ES-I3 (cell line): ENCODE results near the gene MARCO.
"Not testable (repeated sequence)": the region's sequence is repeated elsewhere in the genome, so short reads cannot be mapped to it uniquely, and the experiment has no call there.

ENCODE experiments used
- H3K36me3 ChIP-seq: 2 replicates; pipeline ENCODE4 v1.6.1; 2013; ENCODE audit warnings: mild to moderate bottlenecking, low read length, control low read depth, moderate library complexity; ENCODE audit not compliant: insufficient read depth
- H3K4me1 ChIP-seq: 2 replicates; pipeline ENCODE4 v1.6.1; 2013; ENCODE audit warnings: mild to moderate bottlenecking, control low read depth, low read length; ENCODE audit not compliant: insufficient read depth
- H3K9ac ChIP-seq: 2 replicates; pipeline ENCODE4 v1.6.1; 2013; ENCODE audit warnings: low read depth, mild to moderate bottlenecking, low read length, moderate library complexity
- H3K9me3 ChIP-seq: 2 replicates; pipeline ENCODE4 v1.6.1; 2013; ENCODE audit warnings: mild to moderate bottlenecking, low read length, moderate library complexity; ENCODE audit not compliant: control insufficient read depth, insufficient read depth

Gene MARCO

DNA sequence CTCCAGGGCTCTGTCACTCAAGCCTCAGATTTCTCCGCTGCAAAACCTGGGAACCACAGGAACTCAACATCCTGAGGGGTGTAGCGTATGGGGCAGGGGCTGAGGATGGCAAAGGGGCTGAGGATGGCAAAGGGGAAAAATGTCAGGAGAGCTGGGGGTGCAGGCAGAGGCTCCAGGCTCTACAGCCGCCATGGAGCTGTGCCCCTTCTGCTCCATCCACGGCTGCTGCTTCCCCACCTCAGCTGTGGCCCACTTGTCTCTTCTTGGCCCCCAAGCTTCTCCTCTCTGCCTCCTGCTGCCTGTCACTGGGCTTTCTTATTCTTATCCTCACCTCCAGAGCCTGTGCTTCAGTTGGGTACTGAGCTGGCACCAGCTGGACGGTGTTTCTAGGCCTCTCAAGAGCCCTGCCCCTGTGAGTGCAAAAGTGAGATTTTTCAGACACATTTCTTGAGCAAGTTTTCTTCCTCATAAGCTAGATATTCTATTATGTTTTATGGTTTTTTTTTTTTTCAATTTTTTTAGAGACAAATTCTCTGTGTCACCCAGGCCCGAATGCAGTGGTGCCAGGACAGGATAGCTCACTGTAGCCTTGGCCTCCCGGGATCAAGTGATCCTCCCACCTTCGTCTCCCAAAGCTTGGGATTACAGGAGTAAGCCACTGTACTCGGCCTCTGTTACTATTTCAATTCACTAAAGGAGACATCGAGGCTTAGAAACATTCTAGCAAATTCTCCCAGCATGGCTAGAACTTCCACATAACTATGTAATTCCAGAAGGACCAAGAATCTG, 49.0 kb downstream of the MARCO start:
- H3K9ac ChIP-seq, result no peak overlapping the region

DNA sequence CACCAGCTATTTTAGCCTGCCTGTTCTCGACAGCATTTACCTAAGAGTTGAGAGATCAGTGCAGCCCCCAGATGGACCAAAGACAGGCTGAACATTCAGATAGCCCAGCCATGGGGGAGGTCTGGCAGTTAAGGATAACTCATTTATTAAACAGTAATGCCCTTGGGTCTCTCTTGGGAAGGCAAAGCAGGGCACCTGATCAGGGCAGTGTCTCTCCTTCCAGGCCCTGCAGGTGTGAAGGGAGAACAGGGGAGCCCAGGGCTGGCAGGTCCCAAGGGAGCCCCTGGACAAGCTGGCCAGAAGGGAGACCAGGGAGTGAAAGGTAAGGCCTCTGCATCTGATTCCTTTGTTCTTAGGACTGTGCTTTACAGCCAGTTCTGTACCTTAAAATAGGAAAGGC, 49.6 kb downstream of the MARCO start:
- Histone ChIP-seq H3K9ac (no peak overlapping the region), H3K36me3 (no peaks in the 10 kb centered on the region), H3K4me1 (no peaks in the 10 kb centered on the region), H3K9me3 (no peaks in the 10 kb centered on the region)

More for the DNA sequence above, 49.0 kb downstream of the MARCO start:
- no peaks in the 10 kb centered on the region for H3K9me3 ChIP-seq
- H3K36me3 ChIP-seq, result no peaks in the 10 kb centered on the region
- no peaks in the 10 kb centered on the region for H3K4me1 ChIP-seq

DNA sequence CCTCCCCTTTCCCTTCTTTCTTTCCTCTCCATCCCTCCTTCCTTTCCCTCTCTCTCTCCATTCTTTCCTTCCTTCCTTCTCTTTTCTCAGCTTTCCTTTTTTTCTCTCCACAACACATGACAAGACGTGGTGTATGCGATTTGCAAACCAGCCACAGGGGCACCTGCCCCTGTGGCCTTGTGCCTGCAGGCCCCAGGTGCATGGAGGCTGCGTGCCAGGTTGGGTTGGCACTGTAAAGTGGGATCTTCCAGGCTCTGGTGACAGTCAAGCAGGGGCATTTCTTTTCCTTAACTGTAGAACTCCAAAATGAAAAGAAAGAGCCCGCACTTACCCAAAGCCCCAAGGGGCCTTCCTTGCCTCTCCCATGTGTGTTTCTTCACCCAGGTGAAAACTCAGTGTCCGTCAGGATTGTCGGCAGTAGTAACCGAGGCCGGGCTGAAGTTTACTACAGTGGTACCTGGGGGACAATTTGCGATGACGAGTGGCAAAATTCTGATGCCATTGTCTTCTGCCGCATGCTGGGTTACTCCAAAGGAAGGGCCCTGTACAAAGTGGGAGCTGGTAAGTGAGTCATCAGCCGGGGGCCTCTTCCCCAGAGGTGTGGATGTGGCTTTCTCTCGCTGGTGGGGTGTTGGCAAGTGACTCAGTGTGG, 50.9 kb downstream of the MARCO start:
- Histone ChIP-seq H3K36me3 (no peaks in the 10 kb centered on the region), H3K4me1 (no peaks in the 10 kb centered on the region), H3K9ac (no peak overlapping the region), H3K9me3 (no peaks in the 10 kb centered on the region)

DNA sequence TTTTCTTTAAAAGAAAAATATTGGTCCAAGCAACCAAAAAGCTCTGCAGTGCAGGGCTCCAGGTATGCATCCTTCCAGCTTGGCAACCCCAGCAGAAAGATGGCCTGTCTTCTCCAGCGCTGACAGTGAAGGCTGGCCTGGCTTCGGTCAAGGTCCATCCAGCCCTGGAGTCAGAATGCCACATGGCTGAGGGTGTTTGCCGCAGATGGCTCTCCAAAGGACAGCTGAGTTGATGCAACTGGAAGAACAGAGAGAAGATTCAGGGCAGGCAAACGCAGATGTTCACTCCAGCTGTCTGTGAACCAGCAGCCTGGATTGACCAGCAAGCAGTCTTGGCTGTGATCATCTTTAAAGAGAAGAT, 51.4 kb downstream of the MARCO start:
- no peaks in the 10 kb centered on the region for H3K4me1 ChIP-seq
- H3K9me3 ChIP-seq, result no peaks in the 10 kb centered on the region
- H3K36me3 ChIP-seq, result no peaks in the 10 kb centered on the region
- no peak overlapping the region for H3K9ac ChIP-seq

DNA sequence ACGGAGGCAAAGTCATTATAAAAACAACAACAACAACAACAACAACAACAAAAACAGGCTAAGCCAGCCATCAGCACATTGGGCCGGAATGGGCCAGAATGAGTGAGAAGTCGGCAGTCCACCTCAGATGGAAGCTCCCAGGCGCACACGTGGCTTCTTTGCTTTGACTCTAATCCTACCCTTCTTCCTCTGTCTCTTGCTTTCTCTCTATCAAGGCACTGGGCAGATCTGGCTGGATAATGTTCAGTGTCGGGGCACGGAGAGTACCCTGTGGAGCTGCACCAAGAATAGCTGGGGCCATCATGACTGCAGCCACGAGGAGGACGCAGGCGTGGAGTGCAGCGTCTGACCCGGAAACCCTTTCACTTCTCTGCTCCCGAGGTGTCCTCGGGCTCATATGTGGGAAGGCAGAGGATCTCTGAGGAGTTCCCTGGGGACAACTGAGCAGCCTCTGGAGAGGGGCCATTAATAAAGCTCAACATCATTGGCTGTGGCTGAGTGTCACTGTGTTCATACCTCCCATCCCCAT, 52.2 kb downstream of the MARCO start:
- H3K36me3 ChIP-seq, result no peaks in the 10 kb centered on the region
- H3K4me1 ChIP-seq, result no peaks in the 10 kb centered on the region
- H3K9me3 ChIP-seq, result no peaks in the 10 kb centered on the region
- H3K9ac ChIP-seq, result no peak overlapping the region

DNA sequence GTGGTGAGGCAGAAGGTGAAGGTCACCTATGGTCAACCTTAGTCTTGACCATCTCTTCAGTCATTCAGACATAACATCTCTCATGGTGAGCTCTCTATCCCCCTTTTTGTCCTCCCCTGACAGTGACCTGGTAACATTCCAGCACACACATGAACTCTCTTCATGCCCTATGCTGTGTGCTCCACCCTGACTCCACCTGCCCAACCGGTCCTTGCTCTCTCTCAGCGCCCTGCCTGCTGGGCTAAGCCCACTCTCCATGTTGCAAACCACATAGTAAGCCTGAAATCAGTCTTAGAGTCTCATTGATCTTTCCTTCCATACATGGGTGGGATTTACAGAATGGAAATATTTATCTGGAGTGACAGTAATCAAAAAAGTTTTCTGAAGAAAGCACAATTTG, 52.8 kb downstream of the MARCO start:
- Histone ChIP-seq H3K4me1 (no peaks in the 10 kb centered on the region), H3K9me3 (no peaks in the 10 kb centered on the region), H3K9ac (no peak overlapping the region), H3K36me3 (no peaks in the 10 kb centered on the region)

DNA sequence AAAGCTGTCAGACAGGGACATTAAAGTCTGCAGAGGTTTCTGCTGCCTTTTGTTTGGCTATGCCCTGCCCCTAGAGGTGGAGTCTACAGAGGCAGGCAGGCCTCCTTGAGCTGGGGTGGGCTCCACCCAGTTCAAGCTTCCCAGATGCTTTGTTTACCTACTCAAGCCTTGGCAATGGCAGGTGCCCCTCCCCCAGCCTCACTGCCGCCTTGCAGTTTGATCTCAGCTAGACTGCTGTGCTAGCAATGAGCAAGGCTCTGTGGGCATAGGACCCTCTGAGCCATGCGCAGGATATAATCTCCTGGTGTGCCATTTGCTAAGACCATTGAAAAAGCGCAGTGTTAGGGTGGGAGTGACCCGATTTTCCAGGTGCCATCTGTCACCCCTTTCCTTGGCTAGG, 61.9 kb downstream of the MARCO start:
- H3K36me3 ChIP-seq, H3K9ac ChIP-seq, H3K4me1 ChIP-seq, H3K9me3 ChIP-seq: not testable (repeated sequence)

DNA sequence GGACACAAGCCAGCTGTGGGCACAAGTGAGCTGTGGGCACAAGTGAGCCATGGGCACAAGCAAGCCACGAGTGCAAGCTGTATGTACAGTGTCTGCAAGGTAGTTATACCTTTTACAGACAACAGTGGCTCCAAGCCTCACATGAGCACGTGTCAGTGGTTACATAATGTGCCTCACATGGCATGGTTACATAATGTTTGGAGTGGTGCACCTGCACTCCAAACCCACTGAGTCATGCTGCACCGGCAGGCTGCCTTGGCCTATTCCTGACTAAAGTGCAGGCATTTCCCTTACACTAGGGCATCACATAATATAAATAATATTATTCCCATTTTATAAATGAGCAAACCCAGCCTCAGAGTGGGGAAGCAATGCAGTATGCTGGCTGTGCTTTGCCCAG, 62.6 kb downstream of the MARCO start:
- no peaks in the 10 kb centered on the region for H3K4me1 ChIP-seq
- H3K36me3 ChIP-seq, result no peaks in the 10 kb centered on the region
- no peak overlapping the region for H3K9ac ChIP-seq
- H3K9me3 ChIP-seq, result 0 out of 2 replicates have a peak, but pooled peaks cover 3% of the 10 kb centered on the region

DNA sequence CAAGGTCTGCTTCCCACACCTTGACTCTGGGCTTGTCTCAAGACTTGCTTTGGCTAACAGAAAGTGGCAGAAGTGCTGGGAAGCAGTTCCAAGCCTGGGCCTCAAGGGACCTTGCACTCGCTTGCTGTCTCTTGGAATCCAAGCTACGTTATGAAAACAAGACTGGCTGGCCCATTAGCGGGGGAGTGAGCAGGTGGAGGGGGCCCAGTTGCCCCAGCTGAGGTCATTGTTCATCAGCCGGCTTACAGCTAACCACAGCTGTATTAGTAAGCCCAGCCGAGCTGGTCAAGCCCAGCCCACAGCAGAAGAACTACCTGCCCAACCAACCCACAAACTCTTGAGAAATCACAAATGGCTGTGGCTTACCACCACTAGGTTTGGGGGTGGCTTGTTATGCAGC, 63.1 kb downstream of the MARCO start:
- Histone ChIP-seq H3K9me3 (0 out of 2 replicates have a peak, but pooled peaks cover 3% of the 10 kb centered on the region), H3K9ac (no peak overlapping the region), H3K4me1 (no peaks in the 10 kb centered on the region), H3K36me3 (no peaks in the 10 kb centered on the region)

DNA sequence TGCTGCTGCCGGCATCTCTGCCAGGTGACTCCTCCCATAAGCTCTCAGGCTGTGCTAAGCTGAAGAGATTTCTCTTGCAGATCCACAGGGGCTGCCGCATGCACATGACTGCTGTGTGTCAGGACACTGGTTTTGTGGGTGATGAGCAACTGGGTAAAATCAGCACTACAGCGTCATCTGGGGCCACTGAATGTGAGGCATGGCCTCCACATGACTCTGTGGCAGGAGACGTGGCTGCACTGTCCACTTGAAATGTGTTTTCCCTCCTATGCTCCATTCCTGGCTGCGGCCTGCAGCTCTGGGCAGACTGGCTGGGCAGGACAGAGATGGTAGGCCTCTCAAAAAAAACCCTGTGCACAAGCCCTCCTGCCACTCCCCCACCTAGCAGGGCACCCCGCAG, 63.6 kb downstream of the MARCO start:
- H3K9me3 ChIP-seq, result 0 out of 2 replicates have a peak, but pooled peaks cover 3% of the 10 kb centered on the region
- H3K9ac ChIP-seq, result no peak overlapping the region
- H3K36me3 ChIP-seq, result no peaks in the 10 kb centered on the region
- no peaks in the 10 kb centered on the region for H3K4me1 ChIP-seq

DNA sequence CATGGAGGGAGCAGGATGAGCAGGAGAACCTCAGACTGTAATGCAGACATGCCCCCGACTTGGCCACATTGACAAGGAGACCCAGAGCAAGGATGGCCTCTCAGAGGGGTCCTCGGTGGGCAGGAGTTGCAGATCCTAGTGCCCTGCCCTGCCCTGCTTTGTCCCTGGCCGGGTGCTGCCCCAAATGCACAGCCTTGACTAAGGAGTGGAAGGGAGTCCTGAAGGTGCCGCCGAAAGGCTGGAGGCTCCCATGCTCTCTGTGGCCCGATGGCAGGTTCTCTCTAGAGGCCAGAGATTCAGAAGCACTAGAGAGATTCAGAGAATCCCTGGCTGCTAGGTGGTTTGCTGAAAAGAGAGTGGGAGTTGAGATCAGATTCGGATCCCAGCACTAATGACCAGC, 64.4 kb downstream of the MARCO start:
- Histone ChIP-seq H3K36me3 (no peaks in the 10 kb centered on the region), H3K4me1 (no peaks in the 10 kb centered on the region), H3K9me3 (0 out of 2 replicates have a peak, but pooled peaks cover 3% of the 10 kb centered on the region), H3K9ac (no peak overlapping the region)

DNA sequence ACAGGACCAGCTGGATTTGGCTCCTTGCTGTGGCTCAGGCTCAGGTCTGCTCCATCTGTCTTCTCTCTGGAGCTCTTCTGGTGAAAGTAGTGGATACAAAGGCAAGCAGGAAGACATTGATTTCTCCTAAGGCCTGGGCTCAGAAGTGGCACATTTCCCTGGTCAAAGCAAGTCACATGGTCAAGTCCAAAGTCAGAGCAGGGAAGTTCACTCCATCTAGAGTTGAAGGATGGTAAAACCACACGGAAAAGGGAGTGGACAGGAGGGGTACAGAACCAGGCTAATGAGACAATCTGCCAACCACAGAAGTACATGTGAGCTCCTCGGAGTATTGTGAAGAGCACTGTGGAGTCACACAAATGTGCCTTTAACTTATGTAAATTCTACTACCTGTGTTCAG, 66.1 kb downstream of the MARCO start:
- Histone ChIP-seq H3K4me1 (no peaks in the 10 kb centered on the region), H3K36me3 (no peaks in the 10 kb centered on the region), H3K9me3 (0 out of 2 replicates have a peak, but pooled peaks cover 3% of the 10 kb centered on the region), H3K9ac (no peak overlapping the region)

DNA sequence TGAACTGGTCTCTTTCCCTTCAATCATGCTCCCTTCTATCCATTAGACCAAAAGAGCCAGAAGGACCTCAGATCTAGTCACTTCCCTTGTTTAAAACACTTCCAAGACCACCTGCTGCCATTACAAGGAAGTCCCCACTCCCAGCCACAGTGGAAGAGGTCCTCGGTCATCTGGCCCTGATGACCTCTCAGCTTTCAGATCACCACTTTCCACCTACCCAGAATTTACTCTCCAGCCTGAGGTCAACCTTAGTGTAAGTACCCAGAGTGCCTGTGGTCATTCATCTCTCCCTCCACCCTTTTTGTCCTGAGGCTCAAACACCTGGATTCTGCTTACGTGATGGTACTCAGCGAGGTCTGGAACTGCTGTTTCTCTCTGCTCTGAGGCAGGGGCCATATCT, 67.1 kb downstream of the MARCO start:
- Histone ChIP-seq H3K9me3 (0 out of 2 replicates have a peak, but pooled peaks cover 3% of the 10 kb centered on the region), H3K9ac (no peak overlapping the region), H3K4me1 (no peaks in the 10 kb centered on the region), H3K36me3 (no peaks in the 10 kb centered on the region)

DNA sequence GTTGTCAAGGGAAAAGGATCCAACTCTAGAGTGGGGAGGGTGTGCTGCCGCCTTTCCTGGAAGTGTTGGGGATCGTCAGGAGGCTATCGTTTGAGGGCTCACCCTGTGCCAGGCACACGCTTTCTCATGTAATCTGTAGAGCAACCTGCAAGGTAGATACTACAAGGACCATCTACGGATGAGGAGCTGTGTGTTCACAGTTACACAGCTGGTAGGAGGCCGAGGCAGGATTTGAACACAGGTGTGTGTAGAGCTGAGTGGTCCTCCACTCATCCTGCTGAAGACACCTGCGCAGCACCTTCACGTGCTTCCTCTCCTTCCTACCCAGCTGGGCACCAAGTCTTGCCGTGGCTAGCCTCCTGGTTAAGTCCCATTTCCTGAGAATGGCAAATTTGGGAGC, 68.3 kb downstream of the MARCO start:
- Histone ChIP-seq H3K36me3 (no peaks in the 10 kb centered on the region), H3K9me3 (0 out of 2 replicates have a peak, but pooled peaks cover 3% of the 10 kb centered on the region), H3K9ac (no peak overlapping the region), H3K4me1 (no peaks in the 10 kb centered on the region)
